Measurements from ENCODE around the gene TAAR1. TPM values are rescaled to one million over a fixed set of nuclear protein-coding genes. Genes with fewer than 3 reads are reported as not detected.

The TAAR1 gene
- total RNA-seq, 4 donors from 2014 or later, result not detected

- no peaks in the 10 kb centered on the region for H3K4me1 ChIP-seq
- H3K27me3 ChIP-seq, result no peaks in the 10 kb centered on the region
- 100% methylated on average over 1 of the region's 1 CpG for WGBS, 2 donors (ENCODE audit: low coverage in 1 of 2)
- no peaks in the 10 kb centered on the region for H3K9me3 ChIP-seq
- no peak for ATAC-seq
- TF ChIP-seq EP300 (IDR thresholded peaks at IDR 0.05) (no peak), CTCF (IDR thresholded peaks at IDR 0.05) (no peak), POLR2AphosphoS5 (IDR thresholded peaks at IDR 0.05) (no peak), POLR2A (IDR thresholded peaks at IDR 0.05) (no peak)
- no peak overlapping the region for H3K27ac ChIP-seq
- H3K36me3 ChIP-seq, result no peaks in the 10 kb centered on the region
- no peak overlapping the region for H3K4me3 ChIP-seq
These were observed 5.5 kb upstream of the TAAR1 start for GRCh38 chr6:132664309-132665034.

GRCh38 chr6:132663661-132664060 is 4.7 kb upstream of the TAAR1 start:
- no peaks in the 10 kb centered on the region for H3K9me3 ChIP-seq
- 20 to 50% methylated on average over 1 of the region's 1 CpG for WGBS, 2 donors (ENCODE audit: low coverage in 1 of 2)
- no peak for ATAC-seq
- H3K27ac ChIP-seq, result no peak overlapping the region
- TF ChIP-seq CTCF (IDR thresholded peaks at IDR 0.05), result no peak
- TF ChIP-seq POLR2AphosphoS5 (IDR thresholded peaks at IDR 0.05), result no peak
- TF ChIP-seq EP300 (IDR thresholded peaks at IDR 0.05), result no peak
- no peak for TF ChIP-seq POLR2A (IDR thresholded peaks at IDR 0.05)
- no peaks in the 10 kb centered on the region for H3K36me3 ChIP-seq
- H3K4me1 ChIP-seq, result no peaks in the 10 kb centered on the region
- H3K27me3 ChIP-seq, result no peaks in the 10 kb centered on the region
- no peak overlapping the region for H3K4me3 ChIP-seq

- no peak overlapping the region for H3K27ac ChIP-seq
- no peak for ATAC-seq
- WGBS, 2 donors (ENCODE audit: low coverage in 1 of 2), result 74 to 85% methylated on average over 4 of the region's 4 CpGs
- H3K4me3 ChIP-seq, result no peak overlapping the region
- no peak for TF ChIP-seq POLR2AphosphoS5 (IDR thresholded peaks at IDR 0.05)
- TF ChIP-seq EP300 (IDR thresholded peaks at IDR 0.05), result no peak
- no peak for TF ChIP-seq CTCF (IDR thresholded peaks at IDR 0.05)
- no peak for TF ChIP-seq POLR2A (IDR thresholded peaks at IDR 0.05)
- H3K9me3 ChIP-seq, result no peaks in the 10 kb centered on the region
- no peaks in the 10 kb centered on the region for H3K4me1 ChIP-seq
- no peaks in the 10 kb centered on the region for H3K27me3 ChIP-seq
- H3K36me3 ChIP-seq, result no peaks in the 10 kb centered on the region
These were observed 2.9 kb upstream of the TAAR1 start for GRCh38 chr6:132661906-132662305.

- peaks cover 0 to 9% (median 0%) of the 10 kb centered on the region in 3 donors for H3K4me1 ChIP-seq
- H3K4me3 ChIP-seq, result no peak overlapping the region
- ATAC-seq, result peak; percentile 39
- TF ChIP-seq CTCF (IDR thresholded peaks at IDR 0.05), result no peak
- H3K27me3 ChIP-seq, result no peaks in the 10 kb centered on the region
- H3K36me3 ChIP-seq, result no peaks in the 10 kb centered on the region
- 69 to 82% methylated on average over 3 of the region's 3 CpGs for WGBS, 2 donors (ENCODE audit: low coverage in 1 of 2)
- no peaks in the 10 kb centered on the region for H3K9me3 ChIP-seq
- no peak overlapping the region for H3K27ac ChIP-seq
These were observed 7.9 kb downstream of the TAAR1 start for GRCh38 chr6:132651062-132651461.

GRCh38 chr6:132650429-132650828 is 8.6 kb downstream of the TAAR1 start:
- Histone ChIP-seq H3K4me1 (peaks cover 0 to 9% (median 0%) of the 10 kb centered on the region in 3 donors), H3K9me3 (no peaks in the 10 kb centered on the region), H3K4me3 (no peak overlapping the region), H3K27me3 (no peaks in the 10 kb centered on the region), H3K36me3 (no peaks in the 10 kb centered on the region), H3K27ac (no peak overlapping the region)
- 70 to 73% methylated on average over 1 of the region's 1 CpG for WGBS, 2 donors (ENCODE audit: low coverage in 1 of 2)
- no peak for TF ChIP-seq CTCF (IDR thresholded peaks at IDR 0.05)
- no peak for TF ChIP-seq POLR2AphosphoS5 (IDR thresholded peaks at IDR 0.05)
- TF ChIP-seq POLR2A (IDR thresholded peaks at IDR 0.05), result no peak
- TF ChIP-seq EP300 (IDR thresholded peaks at IDR 0.05), result no peak
- no peak for ATAC-seq
